ENCODE data around the gene TMEM201. TPM values are rescaled to one million over a fixed set of nuclear protein-coding genes. Genes with fewer than 3 reads are reported as not detected.
A peak's percentile ranks its signal among the peaks of the same experiment; 100 is the strongest.

Gene TMEM201
- total and polyA plus RNA-seq, 9 of the 15 experiments (the other 6 are each of a cell fraction or from before 2014, with no cell fraction given): 0.42 to 51.3 (median 7.4) TPM

DNA sequence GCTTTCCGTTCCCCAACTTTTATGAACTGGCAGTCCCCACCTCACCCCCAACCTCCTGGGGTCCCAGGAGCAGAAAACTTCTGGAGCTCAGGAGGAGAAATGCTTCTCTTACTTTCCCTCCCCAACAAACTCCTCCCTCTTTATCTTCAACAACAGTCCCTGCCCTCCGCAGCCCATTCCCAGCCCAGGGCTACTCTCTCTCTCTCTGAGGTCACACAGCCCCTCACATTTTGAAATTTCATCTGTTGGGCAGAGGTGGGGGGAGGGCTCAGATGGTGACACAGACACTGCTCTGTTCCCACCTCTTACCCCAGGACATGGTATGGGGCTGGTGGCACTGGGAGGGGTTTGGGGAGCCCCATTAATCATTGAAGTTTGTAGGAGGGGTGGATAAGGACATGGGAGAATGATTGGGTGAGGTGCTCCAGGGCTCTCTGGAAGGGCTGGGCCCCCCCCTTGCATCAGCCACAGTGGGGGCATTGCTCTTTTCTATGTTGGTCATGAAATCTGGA, 68.9 kb downstream of the TMEM201 start (continued):
- TF ChIP-seq SAP30 (IDR thresholded peaks at IDR 0.05; ENCODE audit: borderline replicate concordance, insufficient read depth, low read depth, low read length, poor library complexity, severe bottlenecking) (no peak), NBN (IDR thresholded peaks at IDR 0.05; ENCODE audit: low read depth) (peak; percentile 66; the same call in 1 of the 2 replicates), HDAC2 (IDR thresholded peaks at IDR 0.05) (peak; percentile 93), HIVEP1 (CRISPR knock-in tag; IDR thresholded peaks at IDR 0.05) (0 out of 2 replicates have a peak, but pooled peaks have one; percentile 20), LCOR (CRISPR knock-in tag; IDR thresholded peaks at IDR 0.05) (peak; percentile 69), CHCHD3 (CRISPR knock-in tag; IDR thresholded peaks at IDR 0.05) (no peak), OTX1 (CRISPR knock-in tag; IDR thresholded peaks at IDR 0.05) (0 out of 2 replicates have a peak, but pooled peaks have one; percentile 58), ZNF239 (CRISPR knock-in tag; IDR thresholded peaks at IDR 0.05) (peak; percentile 54; the same call in 1 of the 2 replicates), STAT5B (CRISPR knock-in tag; IDR thresholded peaks at IDR 0.05) (no peak), RAD21 (CRISPR knock-in tag; conservative IDR thresholded peaks at IDR 0.05 in 1 of 2, IDR thresholded peaks at IDR 0.05 in 1 of 2) (0 out of 4 replicates have a peak, but pooled peaks of 1 of the 2 experiments have one; percentile 5), JUND (IDR thresholded peaks at IDR 0.05; ENCODE audit: borderline replicate concordance, low read depth, low read length) (peak; percentile 40; the same call in 1 of the 2 replicates), JUND (tag; IDR thresholded peaks at IDR 0.05; ENCODE audit: borderline replicate concordance, low read depth, low read length) (peak; percentile 66; the same call in 1 of the 3 replicates), C11orf30 (IDR thresholded peaks at IDR 0.05; ENCODE audit: low read depth) (no peak), NCOR1 (IDR thresholded peaks at IDR 0.05) (peak; percentile 50), CCNT2 (IDR thresholded peaks at IDR 0.05; ENCODE audit: borderline replicate concordance, extremely low read depth, insufficient read length, low read depth, low read length) (no peak), RBM22 (IDR thresholded peaks at IDR 0.05; ENCODE audit: low read depth, low read length, poor library complexity, severe bottlenecking) (no peak), SLC30A9 (CRISPR knock-in tag; IDR thresholded peaks at IDR 0.05) (no peak), MYBL2 (IDR thresholded peaks at IDR 0.05; ENCODE audit: low read depth) (peak; percentile 59; the same call in 1 of the 2 replicates), MYBL2 (CRISPR knock-in tag; IDR thresholded peaks at IDR 0.05; ENCODE audit: borderline replicate concordance) (no peak), TEAD4 (IDR thresholded peaks at IDR 0.05; ENCODE audit: low read length) (0 out of 2 replicates have a peak, but pooled peaks have one; percentile 25), TEAD4 (CRISPR knock-in tag; IDR thresholded peaks at IDR 0.05; ENCODE audit: borderline replicate concordance) (no peak), TBP (optimal IDR thresholded peaks at IDR 0.05; ENCODE audit: low read depth, low read length) (peak; percentile 41), CBFA2T3 (IDR thresholded peaks at IDR 0.05) (peak; percentile 72), LEF1 (IDR thresholded peaks at IDR 0.05) (peak; percentile 72; the same call in 1 of the 2 replicates), SMARCE1 (IDR thresholded peaks at IDR 0.05) (peak; percentile 50; the same call in 1 of the 2 replicates)
- TF ChIP-seq, protein P1, sequence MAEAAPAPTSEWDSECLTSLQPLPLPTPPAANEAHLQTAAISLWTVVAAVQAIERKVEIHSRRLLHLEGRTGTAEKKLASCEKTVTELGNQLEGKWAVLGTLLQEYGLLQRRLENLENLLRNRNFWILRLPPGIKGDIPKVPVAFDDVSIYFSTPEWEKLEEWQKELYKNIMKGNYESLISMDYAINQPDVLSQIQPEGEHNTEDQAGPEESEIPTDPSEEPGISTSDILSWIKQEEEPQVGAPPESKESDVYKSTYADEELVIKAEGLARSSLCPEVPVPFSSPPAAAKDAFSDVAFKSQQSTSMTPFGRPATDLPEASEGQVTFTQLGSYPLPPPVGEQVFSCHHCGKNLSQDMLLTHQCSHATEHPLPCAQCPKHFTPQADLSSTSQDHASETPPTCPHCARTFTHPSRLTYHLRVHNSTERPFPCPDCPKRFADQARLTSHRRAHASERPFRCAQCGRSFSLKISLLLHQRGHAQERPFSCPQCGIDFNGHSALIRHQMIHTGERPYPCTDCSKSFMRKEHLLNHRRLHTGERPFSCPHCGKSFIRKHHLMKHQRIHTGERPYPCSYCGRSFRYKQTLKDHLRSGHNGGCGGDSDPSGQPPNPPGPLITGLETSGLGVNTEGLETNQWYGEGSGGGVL (CRISPR knock-in tag; IDR thresholded peaks at IDR 0.05): no peak
- TF ChIP-seq, protein P2, sequence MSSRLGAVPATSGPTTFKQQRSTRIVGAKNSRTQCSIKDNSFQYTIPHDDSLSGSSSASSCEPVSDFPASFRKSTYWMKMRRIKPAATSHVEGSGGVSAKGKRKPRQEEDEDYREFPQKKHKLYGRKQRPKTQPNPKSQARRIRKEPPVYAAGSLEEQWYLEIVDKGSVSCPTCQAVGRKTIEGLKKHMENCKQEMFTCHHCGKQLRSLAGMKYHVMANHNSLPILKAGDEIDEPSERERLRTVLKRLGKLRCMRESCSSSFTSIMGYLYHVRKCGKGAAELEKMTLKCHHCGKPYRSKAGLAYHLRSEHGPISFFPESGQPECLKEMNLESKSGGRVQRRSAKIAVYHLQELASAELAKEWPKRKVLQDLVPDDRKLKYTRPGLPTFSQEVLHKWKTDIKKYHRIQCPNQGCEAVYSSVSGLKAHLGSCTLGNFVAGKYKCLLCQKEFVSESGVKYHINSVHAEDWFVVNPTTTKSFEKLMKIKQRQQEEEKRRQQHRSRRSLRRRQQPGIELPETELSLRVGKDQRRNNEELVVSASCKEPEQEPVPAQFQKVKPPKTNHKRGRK (tag; IDR thresholded peaks at IDR 0.05): no peak
- TF ChIP-seq, protein P3, sequence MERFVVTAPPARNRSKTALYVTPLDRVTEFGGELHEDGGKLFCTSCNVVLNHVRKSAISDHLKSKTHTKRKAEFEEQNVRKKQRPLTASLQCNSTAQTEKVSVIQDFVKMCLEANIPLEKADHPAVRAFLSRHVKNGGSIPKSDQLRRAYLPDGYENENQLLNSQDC (CRISPR knock-in tag; IDR thresholded peaks at IDR 0.05): no peak

Measured in K562 (cell line).